GM20000 (cell line): Measurements from ENCODE around the gene RENBP.

Source experiments
- DNase-seq: peaks from one replicate; pipeline ENCODE4 v3.0.0; 2012; ENCODE audit warnings: low spot score
- TF ChIP-seq, protein P1 (sequence below): IDR thresholded peaks from 2 replicates; pipeline ENCODE4 v1.5.1; 2012; ENCODE audit warnings: mild to moderate bottlenecking, control low read depth; ENCODE audit errors: extremely low read depth, missing control alignments

RENBP gene

DNA sequence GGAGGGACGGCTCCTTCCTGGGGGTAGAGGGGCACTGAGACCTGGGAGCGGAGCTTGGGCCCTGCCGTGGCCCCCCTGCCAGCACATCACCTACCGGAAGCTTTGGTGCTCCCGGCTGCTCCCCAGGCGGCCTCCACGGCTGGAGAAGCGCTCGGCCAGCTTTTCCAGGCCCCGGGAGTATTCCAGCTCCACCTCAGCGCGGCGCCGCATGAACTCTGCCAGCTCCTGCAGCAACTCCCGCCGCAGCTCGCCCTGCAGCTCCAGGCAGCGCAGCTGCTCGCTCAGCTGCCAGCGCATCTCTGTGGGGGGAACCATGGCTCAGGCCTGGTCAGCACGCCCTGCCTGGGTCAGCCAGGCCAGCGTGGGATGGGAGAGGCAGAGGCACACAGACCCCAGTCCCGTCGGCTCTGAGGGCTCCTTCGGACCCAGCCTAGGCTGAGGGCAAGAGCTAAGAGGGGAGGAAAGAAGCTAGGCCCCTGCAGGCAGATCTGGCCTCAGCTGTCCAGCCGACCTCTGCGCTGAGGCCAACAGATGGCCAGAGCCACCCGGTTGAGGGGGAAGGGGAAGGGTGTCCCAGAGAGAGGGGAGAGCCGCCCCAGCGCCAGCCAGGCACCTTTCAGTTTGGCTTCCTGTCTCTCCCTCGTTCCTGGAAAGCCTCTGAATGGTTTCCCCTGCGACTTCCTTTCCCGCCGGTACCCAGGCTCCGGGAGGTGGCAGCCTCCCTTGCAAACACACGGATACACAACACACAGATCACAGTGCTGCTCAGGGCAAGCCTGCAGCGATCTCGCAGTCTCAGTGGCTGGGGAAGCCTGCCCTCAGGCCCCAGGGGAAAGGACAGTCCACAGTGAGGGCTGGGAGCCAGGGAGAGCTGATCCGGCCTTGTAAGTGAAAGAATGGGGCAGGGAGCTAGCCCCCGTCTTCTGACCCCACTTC lies 22.7 kb downstream of the RENBP start:
- DNase-seq: no peak
- TF ChIP-seq, protein P1, sequence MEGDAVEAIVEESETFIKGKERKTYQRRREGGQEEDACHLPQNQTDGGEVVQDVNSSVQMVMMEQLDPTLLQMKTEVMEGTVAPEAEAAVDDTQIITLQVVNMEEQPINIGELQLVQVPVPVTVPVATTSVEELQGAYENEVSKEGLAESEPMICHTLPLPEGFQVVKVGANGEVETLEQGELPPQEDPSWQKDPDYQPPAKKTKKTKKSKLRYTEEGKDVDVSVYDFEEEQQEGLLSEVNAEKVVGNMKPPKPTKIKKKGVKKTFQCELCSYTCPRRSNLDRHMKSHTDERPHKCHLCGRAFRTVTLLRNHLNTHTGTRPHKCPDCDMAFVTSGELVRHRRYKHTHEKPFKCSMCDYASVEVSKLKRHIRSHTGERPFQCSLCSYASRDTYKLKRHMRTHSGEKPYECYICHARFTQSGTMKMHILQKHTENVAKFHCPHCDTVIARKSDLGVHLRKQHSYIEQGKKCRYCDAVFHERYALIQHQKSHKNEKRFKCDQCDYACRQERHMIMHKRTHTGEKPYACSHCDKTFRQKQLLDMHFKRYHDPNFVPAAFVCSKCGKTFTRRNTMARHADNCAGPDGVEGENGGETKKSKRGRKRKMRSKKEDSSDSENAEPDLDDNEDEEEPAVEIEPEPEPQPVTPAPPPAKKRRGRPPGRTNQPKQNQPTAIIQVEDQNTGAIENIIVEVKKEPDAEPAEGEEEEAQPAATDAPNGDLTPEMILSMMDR: no peak

DNA sequence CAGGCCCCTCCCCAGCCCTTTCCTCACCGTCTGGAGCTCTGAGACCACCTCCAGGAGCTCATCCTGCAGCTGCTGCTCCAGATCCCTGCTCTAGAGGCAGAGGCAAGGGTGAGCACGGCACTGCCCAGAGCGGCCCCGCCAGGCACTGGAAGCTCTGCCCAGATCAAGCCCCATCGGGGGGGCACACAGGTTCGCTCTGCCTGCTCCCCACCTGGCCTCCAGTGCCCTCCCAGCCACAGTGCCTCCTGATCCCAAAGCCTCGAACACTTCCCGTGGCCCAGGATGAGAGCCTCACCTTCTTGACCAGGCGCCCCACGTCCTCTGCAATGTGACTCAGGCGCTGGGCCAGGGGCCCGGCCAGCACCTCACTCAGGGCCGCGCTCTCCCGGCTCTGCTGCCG lies 23.4 kb downstream of the RENBP start:
- TF ChIP-seq, protein P1: no peak
- no peak for DNase-seq

DNA sequence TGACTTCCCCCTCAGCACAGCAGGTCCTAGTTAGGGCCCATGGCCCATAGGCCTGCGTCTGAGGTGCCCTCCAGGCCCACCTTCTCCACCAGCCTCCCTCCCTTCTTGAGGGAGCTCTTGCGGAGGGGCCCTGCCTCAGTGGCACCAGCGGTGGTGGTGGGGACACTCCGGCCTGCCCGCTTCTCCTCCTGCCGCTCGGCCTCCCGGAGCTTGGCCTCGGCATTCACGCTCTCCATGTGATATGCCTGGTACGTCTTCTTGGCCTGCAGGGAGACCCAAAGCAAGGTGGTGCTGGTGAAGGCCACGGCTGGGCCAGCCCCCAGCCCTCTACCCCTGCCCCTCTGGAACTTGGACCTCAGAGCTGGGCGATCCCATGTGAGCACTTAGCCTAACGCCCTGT lies 23.9 kb downstream of the RENBP start:
- TF ChIP-seq, protein P1: no peak
- DNase-seq: no peak

DNA sequence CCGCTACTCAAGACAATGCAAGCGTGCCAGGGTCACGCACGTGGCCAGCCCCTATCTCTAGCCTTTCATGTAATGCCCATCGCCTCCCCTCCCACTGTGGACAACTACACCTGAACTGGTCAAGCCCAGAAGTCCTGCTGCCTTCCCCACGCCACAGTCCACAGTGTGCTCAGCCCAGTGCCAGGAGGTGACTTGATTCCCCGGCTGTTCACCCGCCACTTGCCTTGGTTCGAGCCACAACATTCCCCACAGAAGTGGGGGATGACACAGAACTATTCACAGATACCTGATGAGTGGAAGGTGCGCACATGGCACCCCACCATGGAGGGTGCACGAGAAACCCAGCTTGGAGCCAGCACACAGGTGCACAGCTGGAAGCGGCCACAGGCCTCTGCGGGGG lies 25.2 kb downstream of the RENBP start:
- TF ChIP-seq, protein P1: no peak
- DNase-seq: no peak

DNA sequence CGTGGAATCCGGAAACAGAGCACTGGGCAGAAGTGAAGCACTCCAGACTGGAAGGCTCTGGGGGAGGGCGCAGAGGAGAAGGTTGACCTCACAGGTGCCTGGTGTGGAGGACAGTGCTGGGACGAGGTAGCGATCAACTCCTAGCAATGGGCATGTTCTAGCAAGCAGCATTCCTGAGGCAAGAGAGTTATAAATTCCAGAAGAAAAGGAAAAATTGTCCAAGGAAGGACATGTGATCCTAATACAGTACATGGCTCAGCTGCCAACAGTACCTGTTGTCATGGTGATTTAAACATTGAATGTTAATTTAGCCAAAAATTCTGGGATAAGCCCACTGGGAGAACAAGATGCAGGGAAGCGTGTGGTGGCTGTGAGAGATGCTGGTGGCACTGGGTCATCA lies 26.6 kb downstream of the RENBP start:
- no peak for DNase-seq
- TF ChIP-seq, protein P1: no peak

DNA sequence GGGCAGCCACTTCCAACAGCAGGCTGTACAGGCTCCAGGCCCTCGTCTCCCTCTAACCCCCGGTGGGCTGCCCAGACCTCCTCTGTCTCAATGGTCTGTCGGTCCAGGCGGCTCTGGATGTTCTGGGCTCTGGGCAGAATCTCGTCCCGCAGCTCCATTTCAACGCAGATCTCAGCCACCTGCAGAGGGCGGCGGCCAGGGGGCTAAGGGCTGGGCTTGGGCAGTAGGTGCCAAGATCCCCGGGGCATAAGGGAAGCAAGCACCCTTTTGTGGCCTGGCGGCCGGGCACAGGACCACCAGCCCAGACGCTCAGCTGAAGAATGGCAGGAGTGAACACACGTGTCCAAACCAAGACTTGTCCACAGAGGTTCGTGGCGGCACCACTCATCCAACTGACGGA lies 30.7 kb downstream of the RENBP start:
- DNase-seq: no peak
- TF ChIP-seq, protein P1: no peak

DNA sequence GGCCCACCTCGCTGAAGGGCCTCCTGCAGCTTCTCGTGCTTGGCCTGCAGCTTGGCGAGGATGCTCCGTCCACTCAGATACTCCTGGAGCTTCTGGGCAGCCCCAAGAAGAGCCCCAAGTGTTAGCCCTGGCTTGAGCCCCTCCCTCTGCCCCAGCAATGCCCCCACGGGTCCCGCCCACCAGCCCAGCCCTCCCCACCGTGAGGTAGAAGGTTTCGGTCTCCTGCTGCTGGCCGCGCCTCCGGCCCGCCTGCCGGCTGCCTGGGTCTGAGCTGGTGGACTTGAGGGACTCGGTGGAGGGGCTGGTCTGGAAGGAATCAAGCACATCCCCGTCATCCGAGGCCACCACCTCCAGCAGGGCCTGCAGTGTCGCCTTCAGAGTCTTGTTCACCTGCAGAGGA lies 31.2 kb downstream of the RENBP start:
- no peak for DNase-seq
- TF ChIP-seq, protein P1: no peak
